Left lung (tissue), 10 donors: ENCODE results near the gene RFPL3. TPM values are rescaled to one million over a fixed set of nuclear protein-coding genes. Genes with fewer than 3 reads are reported as not detected.
"Not testable (repeated sequence)": the region's sequence is repeated elsewhere in the genome, so short reads cannot be mapped to it uniquely, and the experiment has no call there.

Experiments used
- ATAC-seq: fragments of 200-7000 bp; cut with Tn5 transposase; one replicate; pipeline ENCODE4 v1.9.1; 2020; ENCODE audit warnings: moderate library complexity
- DNase-seq, 4 donors: peaks; one replicate each; pipeline ENCODE4 v3.0.0-alpha.2; 2013 to 2020
- H3K27ac ChIP-seq, 2 donors: fragments of 200-600 bp; sonication (generic) in 1 of 2; one replicate each; pipeline versions ENCODE4 v1.5.0 to v1.8.0; 2020 to 2021
- H3K27me3 ChIP-seq, 2 donors: fragments of 200-600 bp; sonication (generic) in 1 of 2; one replicate each; pipeline versions ENCODE4 v1.5.0 to v1.8.0; 2020 to 2021
- H3K36me3 ChIP-seq, 2 donors: fragments of 200-600 bp; sonication (generic) in 1 of 2; one replicate each; pipeline versions ENCODE4 v1.5.0 to v1.8.0; 2020 to 2021
- H3K4me1 ChIP-seq, 2 donors: fragments of 200-600 bp; one replicate each; pipeline ENCODE4 v1.8.0; 2021
- H3K4me3 ChIP-seq, 2 donors: fragments of 200-600 bp; sonication (generic) in 1 of 2; one replicate each; pipeline versions ENCODE4 v1.5.0 to v1.8.0; 2020 to 2021; ENCODE audit warnings: mild to moderate bottlenecking in 1 of 2
- H3K9me3 ChIP-seq, 2 donors: fragments of 200-600 bp; sonication (generic) in 1 of 2; one replicate each; pipeline versions ENCODE4 v1.5.0 to v1.8.0; 2020 to 2021
- intact Hi-C, 2 donors: fragments of 100-400 bp; cut with DNase I; formaldehyde crosslinking; loops; one replicate each; pipeline versions ENCODE4 v1.11.2 to v1.14.2; 2022
- polyA plus RNA-seq, 6 donors: library from polyadenylated mRNA; unstranded; fragments of 120-200 nt; gene quantifications; one replicate each; pipeline ENCODE4 v1.2.1, GENCODE V29; 2013; ENCODE audit not compliant: insufficient read length in 6 of 6
- total RNA-seq, 2 donors: library from RNA; stranded (reverse); fragmentation: NEBNext Ultra II Directional; extraction: Animal tissue kit (Norgen Biotek cat#: 25700); gene quantifications; one replicate each; pipeline ENCODE4 v1.2.1, GENCODE V29; 2021
- TF ChIP-seq, protein P1 (sequence below), 2 donors: fragments of 200-600 bp; sonication (generic) in 1 of 2; IDR thresholded peaks; one replicate each; pipeline versions ENCODE4 v1.5.0 to v1.8.0; 2021; ENCODE audit warnings: antibody characterized with exemption in 2 of 2
- donor health status: DM: no; HTN: yes; CAD: no.
- donor health status: DM: no; HTN: no; CAD: no.

RFPL3 gene
- total and polyA plus RNA-seq, 8 donors = 0.24 TPM; not detected in 7

DNA sequence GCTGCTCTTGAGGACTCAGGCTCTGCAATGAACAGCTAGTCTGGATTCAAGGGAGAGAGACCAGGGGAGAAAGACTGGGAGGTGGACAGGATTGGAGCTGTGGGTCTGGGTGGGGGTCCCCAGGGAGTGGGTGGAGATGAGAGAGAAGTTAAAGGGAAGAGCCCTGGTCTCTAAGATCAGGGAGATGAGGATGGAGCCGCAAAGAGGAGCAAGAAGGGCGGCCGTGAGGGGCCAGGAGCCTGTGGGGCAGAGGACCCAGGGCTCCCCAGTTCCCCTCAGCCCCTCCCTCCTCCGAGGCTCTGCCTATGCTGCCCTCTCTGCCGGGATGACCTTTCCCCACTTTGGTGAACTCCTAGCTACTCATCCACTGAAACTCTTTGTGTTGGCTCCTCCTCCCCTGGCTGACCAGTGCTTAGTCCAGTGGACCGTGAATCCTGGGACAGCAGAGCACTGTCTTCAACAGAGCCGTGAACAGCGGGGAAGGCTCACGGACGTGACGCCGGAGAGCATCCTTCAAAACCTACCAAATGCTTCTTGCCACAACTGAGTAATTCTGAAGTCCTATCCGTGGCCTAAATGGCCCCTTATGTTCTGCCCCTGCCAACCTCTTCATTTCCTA, 16.4 kb upstream of the RFPL3 start:
- DNase-seq = no peak
- Histone ChIP-seq H3K4me1 (no peaks in the 10 kb centered on the region), H3K27me3 (peaks cover 2 to 45% of the 10 kb centered on the region in 2 donors), H3K4me3 (no peak overlapping the region), H3K27ac (no peak overlapping the region), H3K36me3 (no peaks in the 10 kb centered on the region), H3K9me3 (no peaks in the 10 kb centered on the region)
- no peak for ATAC-seq
- TF ChIP-seq, protein P1, sequence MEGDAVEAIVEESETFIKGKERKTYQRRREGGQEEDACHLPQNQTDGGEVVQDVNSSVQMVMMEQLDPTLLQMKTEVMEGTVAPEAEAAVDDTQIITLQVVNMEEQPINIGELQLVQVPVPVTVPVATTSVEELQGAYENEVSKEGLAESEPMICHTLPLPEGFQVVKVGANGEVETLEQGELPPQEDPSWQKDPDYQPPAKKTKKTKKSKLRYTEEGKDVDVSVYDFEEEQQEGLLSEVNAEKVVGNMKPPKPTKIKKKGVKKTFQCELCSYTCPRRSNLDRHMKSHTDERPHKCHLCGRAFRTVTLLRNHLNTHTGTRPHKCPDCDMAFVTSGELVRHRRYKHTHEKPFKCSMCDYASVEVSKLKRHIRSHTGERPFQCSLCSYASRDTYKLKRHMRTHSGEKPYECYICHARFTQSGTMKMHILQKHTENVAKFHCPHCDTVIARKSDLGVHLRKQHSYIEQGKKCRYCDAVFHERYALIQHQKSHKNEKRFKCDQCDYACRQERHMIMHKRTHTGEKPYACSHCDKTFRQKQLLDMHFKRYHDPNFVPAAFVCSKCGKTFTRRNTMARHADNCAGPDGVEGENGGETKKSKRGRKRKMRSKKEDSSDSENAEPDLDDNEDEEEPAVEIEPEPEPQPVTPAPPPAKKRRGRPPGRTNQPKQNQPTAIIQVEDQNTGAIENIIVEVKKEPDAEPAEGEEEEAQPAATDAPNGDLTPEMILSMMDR (IDR thresholded peaks at IDR 0.05) = no peak
- intact Hi-C loops = no loop called here

DNA sequence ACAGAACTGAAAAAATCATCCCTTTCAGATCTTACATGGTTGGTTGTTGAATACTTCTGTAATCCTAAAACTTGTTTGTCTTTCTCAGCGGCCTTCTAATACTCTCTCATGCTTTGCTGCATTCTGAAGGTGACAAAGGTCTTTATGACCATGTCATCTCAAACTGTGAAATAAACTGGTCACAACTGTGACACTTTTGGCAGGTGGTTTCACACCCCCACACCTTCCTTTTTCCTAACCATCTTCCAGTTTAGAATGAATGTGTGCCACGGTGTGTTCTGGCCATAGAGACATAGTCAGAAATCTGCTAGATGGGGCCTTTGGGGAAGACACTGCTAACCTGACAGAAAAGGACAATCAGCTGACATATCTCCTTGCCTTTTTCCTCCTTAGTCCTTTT, 14.7 kb upstream of the RFPL3 start:
- Histone ChIP-seq H3K4me1 (no peaks in the 10 kb centered on the region), H3K27me3 (peaks cover 2 to 43% of the 10 kb centered on the region in 2 donors), H3K9me3 (no peaks in the 10 kb centered on the region), H3K36me3 (no peaks in the 10 kb centered on the region), H3K4me3 (no peak overlapping the region), H3K27ac (no peak overlapping the region)
- intact Hi-C loops = no loop called here
- ATAC-seq = no peak
- DNase-seq = no peak
- TF ChIP-seq, protein P1 (IDR thresholded peaks at IDR 0.05) = no peak

DNA sequence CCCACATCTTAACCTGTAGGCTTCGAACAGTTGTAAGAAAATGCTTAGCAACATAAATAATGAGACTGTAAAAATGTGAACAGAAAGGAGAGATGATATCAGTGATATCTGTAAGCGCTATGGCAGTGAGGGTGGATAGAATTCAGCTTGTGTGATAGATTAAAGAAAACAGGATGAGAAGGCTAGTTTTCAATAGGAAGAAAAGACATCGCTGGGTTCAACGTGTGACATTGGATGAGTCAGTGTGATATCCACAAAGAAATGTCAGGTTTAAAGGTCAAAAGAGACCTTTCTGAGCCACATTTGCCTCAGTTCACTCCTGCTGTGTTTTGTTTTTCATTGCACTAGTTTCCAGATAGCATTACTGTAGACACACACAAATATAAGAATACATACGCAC, 13.7 kb upstream of the RFPL3 start:
- DNase-seq (no peak), ATAC-seq (no peak)
- no peaks in the 10 kb centered on the region for H3K36me3 ChIP-seq
- no peak overlapping the region for H3K27ac ChIP-seq
- H3K4me3 ChIP-seq = no peak overlapping the region
- H3K27me3 ChIP-seq = peaks cover 2 to 33% of the 10 kb centered on the region in 2 donors
- H3K4me1 ChIP-seq = no peaks in the 10 kb centered on the region
- intact Hi-C loops = no loop called here
- TF ChIP-seq, protein P1 (IDR thresholded peaks at IDR 0.05) = no peak
- H3K9me3 ChIP-seq = no peaks in the 10 kb centered on the region

DNA sequence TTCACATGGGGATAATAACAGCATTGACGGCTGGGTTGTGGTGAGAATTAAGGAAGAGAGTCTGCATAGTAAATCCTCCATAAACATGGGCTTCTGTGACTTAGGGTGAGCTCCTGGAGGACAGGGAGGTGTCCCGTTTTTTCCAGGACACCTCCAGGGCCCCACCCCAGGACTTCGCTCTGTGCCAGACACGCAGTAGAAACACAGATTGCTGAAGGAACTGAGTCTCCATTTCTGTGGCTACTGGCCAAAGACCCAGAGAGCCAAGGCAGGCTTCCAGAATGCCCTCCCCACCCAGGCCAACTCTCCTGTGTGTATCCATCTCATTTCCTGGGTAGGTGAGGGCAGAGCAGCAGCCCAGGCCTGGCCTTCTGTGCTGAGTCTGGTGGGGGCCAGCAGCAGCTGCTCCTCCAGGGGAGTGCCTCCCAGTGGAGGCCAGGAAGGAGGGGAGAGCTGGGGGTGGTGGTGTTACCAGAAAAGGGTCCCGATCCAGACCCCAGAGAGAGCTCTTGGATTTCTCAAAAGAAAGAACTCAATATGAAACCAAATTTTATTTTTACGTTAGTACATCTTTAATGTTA, 9.5 kb upstream of the RFPL3 start:
- ATAC-seq (no peak), DNase-seq (no peak)
- intact Hi-C loops = no loop called here
- TF ChIP-seq, protein P1 (IDR thresholded peaks at IDR 0.05) = no peak
- Histone ChIP-seq H3K9me3 (no peaks in the 10 kb centered on the region), H3K4me1 (no peaks in the 10 kb centered on the region), H3K36me3 (no peaks in the 10 kb centered on the region), H3K4me3 (no peak overlapping the region), H3K27ac (no peak overlapping the region), H3K27me3 (peaks cover 2 to 14% of the 10 kb centered on the region in 2 donors)

DNA sequence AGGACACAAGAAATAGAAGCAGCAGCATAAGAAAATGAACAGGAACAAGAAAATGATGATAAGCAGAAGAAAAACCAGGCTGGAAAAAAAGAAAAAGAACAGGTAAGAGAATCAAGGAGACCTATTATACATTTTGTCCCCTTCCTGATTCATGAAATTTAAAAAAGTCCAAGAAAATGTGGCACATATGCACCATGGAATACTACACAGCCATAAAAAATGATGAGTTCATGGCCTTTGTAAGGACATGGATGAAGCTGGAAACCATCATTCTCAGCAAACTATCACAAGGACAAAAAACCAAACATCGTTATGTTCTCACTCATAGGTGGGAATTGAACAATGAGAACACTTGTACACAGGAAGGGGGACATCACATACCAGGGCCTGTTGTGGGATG, 5.8 kb upstream of the RFPL3 start:
- intact Hi-C loops, DNase-seq, H3K36me3 ChIP-seq, H3K4me1 ChIP-seq, H3K27me3 ChIP-seq, ATAC-seq, H3K27ac ChIP-seq, H3K4me3 ChIP-seq, H3K9me3 ChIP-seq: not testable (repeated sequence)

DNA sequence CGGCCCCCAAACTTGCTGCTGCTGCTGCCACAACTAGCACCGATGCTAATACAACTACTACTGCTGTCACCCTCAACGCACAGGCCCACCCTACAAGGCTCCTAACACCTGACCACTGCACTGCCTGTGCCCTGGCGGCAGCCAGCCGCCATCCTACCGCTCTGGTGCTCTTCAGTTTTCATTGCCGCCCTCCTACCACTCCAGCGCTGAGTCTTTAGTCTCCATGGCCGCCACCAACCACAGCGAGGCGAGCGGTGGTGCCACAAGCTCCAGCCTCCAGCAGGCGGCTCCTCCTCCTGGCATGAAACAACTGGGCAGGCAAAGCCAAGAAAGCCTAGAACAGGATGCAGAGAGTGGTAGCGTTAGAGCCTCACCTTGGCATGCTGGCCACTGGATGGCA, 5.0 kb upstream of the RFPL3 start:
- no peaks in the 10 kb centered on the region for H3K36me3 ChIP-seq
- no peaks in the 10 kb centered on the region for H3K9me3 ChIP-seq
- intact Hi-C loops = no loop called here
- DNase-seq (peak in 1 of 4 donors; percentile 57), ATAC-seq (no peak)
- no peaks in the 10 kb centered on the region for H3K4me1 ChIP-seq
- no peaks in the 10 kb centered on the region for H3K27me3 ChIP-seq
- no peak overlapping the region for H3K27ac ChIP-seq
- H3K4me3 ChIP-seq = no peak overlapping the region
- TF ChIP-seq, protein P1 (IDR thresholded peaks at IDR 0.05) = no peak
